Mammary epithelial cell (primary cell): Measurements from ENCODE around the gene KCNG4.

ENCODE experiments used
- CTCF ChIP-seq, 2 donors: IDR thresholded peaks in 1 of 2; conservative IDR thresholded peaks in 1 of 2; 2 replicates each; pipeline ENCODE4 v1.5.1; 2011 to 2012; ENCODE audit warnings: inconsistent platforms in 2 of 2, low read length in 2 of 2, mild to moderate bottlenecking in 2 of 2, control low read depth in 1 of 2, low read depth in 1 of 2; ENCODE audit not compliant: insufficient read depth in 1 of 2; ENCODE audit errors: extremely low read depth in 1 of 2
- EZH2 ChIP-seq: IDR thresholded peaks from 2 replicates; pipeline ENCODE4 v1.6.1; 2012; ENCODE audit warnings: low read length, inconsistent platforms, borderline replicate concordance

- no peak for TF ChIP-seq CTCF (conservative IDR thresholded peaks at IDR 0.05 in 1 of 2, IDR thresholded peaks at IDR 0.05 in 1 of 2; ENCODE audit: extremely low read depth in 1 of 2, insufficient read depth in 1 of 2, low read depth in 1 of 2, low read length in 2 of 2)
- TF ChIP-seq EZH2 = no peak
Measured at GRCh38 chr16:84174396-84174795, 65.4 kb downstream of the KCNG4 start.
